Activated CD8-positive, alpha-beta T cell treated with anti-CD3 and anti-CD28 coated beads for 36 hours (primary cell): ENCODE data around the gene PDZD7. TPM values are rescaled to one million over a fixed set of nuclear protein-coding genes. Genes with fewer than 3 reads are reported as not detected.

Experiments used
- ATAC-seq: fragments of 200-7000 bp; cut with Tn5 transposase; one replicate; pipeline ENCODE4 v1.10.0; 2021; ENCODE audit warnings: mild to moderate bottlenecking, moderate library complexity
- CTCF ChIA-PET: fragments of 350-600 bp; sonication (Branson Sonifier 250); formaldehyde crosslinking; loops from one replicate; lab custom pipeline; 2021; ENCODE audit warnings: antibody characterized with exemption; lab: Charles Lee
- POLR2A ChIA-PET: fragments of 350-600 bp; sonication (Branson Sonifier 250); formaldehyde crosslinking; loops from one replicate; lab custom pipeline; 2021; ENCODE audit warnings: antibody characterized with exemption; lab: Charles Lee
- DNase-seq: peaks from one replicate; pipeline ENCODE4 v3.0.0-alpha.2; 2020
- H3K27ac Mint-ChIP-seq: one replicate; pipeline ENCODE4 v1.8.0; 2021; ENCODE audit warnings: mild to moderate bottlenecking, mixed read lengths
- H3K27me3 Mint-ChIP-seq: one replicate; pipeline ENCODE4 v1.8.0; 2021; ENCODE audit warnings: mixed read lengths
- H3K36me3 Mint-ChIP-seq: one replicate; pipeline ENCODE4 v1.8.0; 2021; ENCODE audit warnings: low read depth, mixed read lengths
- H3K4me1 Mint-ChIP-seq: one replicate; pipeline ENCODE4 v1.8.0; 2021; ENCODE audit warnings: low read depth, mixed read lengths
- H3K4me3 Mint-ChIP-seq: one replicate; pipeline ENCODE4 v1.8.0; 2021; ENCODE audit warnings: mild to moderate bottlenecking, moderate library complexity, mixed read lengths
- H3K9me3 Mint-ChIP-seq: one replicate; pipeline ENCODE4 v1.8.0; 2021; ENCODE audit warnings: mixed read lengths
- intact Hi-C: fragments of 100-400 bp; cut with micrococcal nuclease; formaldehyde crosslinking; loops from one replicate; pipeline ENCODE4 v1.10.0; 2022
- total RNA-seq, 2 experiments: library from RNA; stranded (reverse); gene quantifications; one replicate each; pipeline ENCODE4 v1.2.3, GENCODE V29; 2021
- TF ChIP-seq, protein P1 (sequence below): fragments of 200-600 bp; IDR thresholded peaks from one replicate; pipeline ENCODE4 v1.8.0; 2022; ENCODE audit warnings: antibody characterized with exemption, mild to moderate bottlenecking

PDZD7 gene
- total RNA-seq, 2 experiments from 2014 or later, result 0.25 to 0.65 TPM

DNA sequence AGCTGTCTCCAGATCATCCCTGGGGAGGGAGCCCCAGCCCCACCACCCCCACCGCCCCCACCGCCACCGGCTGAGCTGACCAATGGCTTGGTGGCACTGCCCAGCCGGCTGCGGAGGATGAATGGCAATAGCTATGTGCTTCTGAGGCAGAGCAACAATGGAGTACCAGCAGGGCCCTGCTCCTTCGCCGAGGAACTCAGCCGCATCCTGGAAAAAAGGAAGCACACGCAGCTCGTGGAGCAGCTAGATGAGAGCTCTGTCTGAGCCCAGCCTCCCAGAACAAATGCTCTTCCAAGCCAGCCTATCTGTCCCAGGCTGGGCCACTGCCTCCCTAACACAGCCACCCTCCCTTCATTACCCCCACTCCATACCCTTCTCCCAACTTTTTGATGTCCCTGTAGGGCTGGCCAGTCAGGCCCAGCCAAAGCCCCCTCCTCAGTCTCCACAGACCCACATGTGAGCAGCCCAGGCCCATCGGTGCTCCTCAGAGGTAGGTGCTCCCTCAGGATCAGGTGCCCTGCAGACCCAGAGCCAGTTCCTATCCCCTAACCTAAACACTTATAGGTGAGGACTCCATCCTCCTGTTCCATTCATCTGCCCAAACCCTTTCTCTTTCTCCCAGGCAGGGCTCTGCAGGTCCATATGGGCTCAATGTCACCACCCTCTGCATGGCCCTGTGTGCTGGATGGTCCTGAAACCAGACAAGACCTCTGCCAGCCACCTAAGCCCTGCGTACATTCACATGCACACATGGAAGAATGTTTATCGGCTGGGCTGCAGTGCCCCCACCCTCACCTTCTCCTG lies 46.9 kb downstream of the PDZD7 start:
- H3K4me1 Mint-ChIP-seq, result peaks cover 23% of the 10 kb centered on the region
- TF ChIP-seq, protein P1, sequence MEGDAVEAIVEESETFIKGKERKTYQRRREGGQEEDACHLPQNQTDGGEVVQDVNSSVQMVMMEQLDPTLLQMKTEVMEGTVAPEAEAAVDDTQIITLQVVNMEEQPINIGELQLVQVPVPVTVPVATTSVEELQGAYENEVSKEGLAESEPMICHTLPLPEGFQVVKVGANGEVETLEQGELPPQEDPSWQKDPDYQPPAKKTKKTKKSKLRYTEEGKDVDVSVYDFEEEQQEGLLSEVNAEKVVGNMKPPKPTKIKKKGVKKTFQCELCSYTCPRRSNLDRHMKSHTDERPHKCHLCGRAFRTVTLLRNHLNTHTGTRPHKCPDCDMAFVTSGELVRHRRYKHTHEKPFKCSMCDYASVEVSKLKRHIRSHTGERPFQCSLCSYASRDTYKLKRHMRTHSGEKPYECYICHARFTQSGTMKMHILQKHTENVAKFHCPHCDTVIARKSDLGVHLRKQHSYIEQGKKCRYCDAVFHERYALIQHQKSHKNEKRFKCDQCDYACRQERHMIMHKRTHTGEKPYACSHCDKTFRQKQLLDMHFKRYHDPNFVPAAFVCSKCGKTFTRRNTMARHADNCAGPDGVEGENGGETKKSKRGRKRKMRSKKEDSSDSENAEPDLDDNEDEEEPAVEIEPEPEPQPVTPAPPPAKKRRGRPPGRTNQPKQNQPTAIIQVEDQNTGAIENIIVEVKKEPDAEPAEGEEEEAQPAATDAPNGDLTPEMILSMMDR, result no peak
- DNase-seq (no peak), ATAC-seq (no peak)
- no peak overlapping the region for H3K4me3 Mint-ChIP-seq
- no peaks in the 10 kb centered on the region for H3K27me3 Mint-ChIP-seq
- ChIA-PET POLR2A (no interaction called here), CTCF (interaction anchor here (6.6 kb wide), 1 partner anchor 13 kb away, joined by 50 read pairs; no protein-coding TSS in a partner anchor)
- peaks cover 10% of the 10 kb centered on the region for H3K36me3 Mint-ChIP-seq
- no peak overlapping the region for H3K27ac Mint-ChIP-seq
- H3K9me3 Mint-ChIP-seq, result no peaks in the 10 kb centered on the region
- intact Hi-C loops, result no loop called here

DNA sequence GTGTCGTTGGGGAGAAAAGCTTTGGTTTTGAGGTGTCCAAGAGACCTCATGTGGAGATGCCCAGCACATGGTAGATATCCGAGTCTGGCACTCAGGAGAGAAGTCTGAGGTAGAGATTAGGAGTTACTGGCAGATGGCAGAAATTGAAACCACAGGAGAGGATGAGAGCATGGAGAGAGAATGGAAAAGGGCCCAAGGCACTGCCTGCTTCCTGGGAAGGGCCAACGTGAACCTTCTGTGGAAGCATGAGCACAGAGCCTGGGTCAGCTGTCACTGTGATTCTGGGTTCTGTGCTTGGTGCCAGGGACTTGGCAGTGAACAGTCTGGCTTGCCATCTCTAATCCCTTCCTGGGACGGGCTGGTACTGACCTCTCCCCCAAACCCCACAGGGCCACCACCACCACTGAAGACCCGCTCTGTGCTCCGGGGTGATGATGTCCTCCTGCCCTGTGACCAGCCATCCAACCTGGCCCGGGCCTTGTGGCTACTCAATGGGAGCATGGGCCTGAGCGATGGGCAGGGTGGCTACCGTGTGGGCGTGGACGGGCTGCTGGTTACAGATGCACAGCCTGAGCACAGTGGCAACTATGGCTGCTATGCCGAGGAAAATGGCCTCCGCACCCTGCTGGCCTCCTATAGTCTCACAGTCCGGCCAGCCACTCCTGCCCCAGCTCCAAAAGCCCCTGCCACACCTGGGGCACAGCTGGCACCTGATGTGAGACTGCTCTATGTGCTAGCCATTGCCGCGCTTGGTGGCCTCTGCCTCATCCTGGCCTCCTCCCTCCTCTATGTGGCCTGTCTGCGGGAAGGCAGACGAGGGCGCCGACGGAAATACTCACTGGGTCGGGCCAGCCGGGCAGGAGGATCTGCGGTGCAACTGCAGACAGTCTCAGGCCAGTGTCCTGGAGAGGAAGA lies 47.8 kb downstream of the PDZD7 start:
- TF ChIP-seq, protein P1, result no peak
- CTCF ChIA-PET, result interaction anchor here (1.8 to 6.6 kb wide), 2 partner anchors 14 to 31 kb away, joined by 5 to 50 read pairs; no protein-coding TSS in a partner anchor
- Mint-ChIP-seq H3K4me3 (no peak overlapping the region), H3K27ac (no peak overlapping the region), H3K36me3 (peaks cover 9% of the 10 kb centered on the region), H3K27me3 (no peaks in the 10 kb centered on the region), H3K9me3 (no peaks in the 10 kb centered on the region), H3K4me1 (peaks cover 16% of the 10 kb centered on the region)
- ATAC-seq (no peak), DNase-seq (no peak)
- POLR2A ChIA-PET, result no interaction called here
- intact Hi-C loops, result no loop called here

DNA sequence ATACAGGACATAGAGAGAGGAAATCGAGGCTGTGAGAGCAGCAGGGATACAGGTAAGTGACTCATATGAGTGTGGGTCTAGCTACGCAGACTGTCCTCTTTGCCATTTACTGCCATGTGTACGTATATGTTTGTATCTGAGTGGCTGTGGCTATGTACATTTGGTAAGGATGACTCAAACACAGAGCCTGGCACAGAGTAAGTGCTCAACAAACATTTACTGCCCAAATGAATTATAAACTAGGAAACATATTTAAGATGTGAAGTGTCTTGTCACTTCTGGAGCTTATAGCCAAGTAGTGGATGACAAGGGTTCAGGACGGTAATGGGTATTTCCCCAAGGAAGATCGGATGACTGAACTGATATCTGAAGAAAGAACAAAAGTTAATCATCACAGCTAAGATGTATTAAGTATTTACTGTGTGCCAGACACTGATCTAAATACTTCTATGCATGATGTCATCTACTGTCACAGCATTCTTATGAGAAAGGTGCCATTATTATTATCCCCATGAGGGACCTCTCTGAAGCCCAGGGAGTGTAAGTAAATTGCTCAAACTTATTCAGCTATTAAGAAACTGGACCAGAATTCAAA lies 49.7 kb downstream of the PDZD7 start:
- POLR2A ChIA-PET, result interaction anchor here (0.9 kb wide), 1 partner anchor 10 kb away, joined by 3 read pairs; no protein-coding TSS in a partner anchor
- Mint-ChIP-seq H3K36me3 (peaks cover 2% of the 10 kb centered on the region), H3K9me3 (no peaks in the 10 kb centered on the region), H3K27ac (no peak overlapping the region), H3K4me1 (peaks cover 8% of the 10 kb centered on the region), H3K4me3 (no peak overlapping the region), H3K27me3 (no peaks in the 10 kb centered on the region)
- CTCF ChIA-PET, result interaction anchor here (1.0 to 1.8 kb wide), 3 partner anchors 33 to 69 kb away, joined by 3 to 5 read pairs (median 4); no protein-coding TSS in a partner anchor
- TF ChIP-seq, protein P1, result no peak
- ATAC-seq, result no peak
- intact Hi-C loops, result no loop called here
- DNase-seq, result no peak

DNA sequence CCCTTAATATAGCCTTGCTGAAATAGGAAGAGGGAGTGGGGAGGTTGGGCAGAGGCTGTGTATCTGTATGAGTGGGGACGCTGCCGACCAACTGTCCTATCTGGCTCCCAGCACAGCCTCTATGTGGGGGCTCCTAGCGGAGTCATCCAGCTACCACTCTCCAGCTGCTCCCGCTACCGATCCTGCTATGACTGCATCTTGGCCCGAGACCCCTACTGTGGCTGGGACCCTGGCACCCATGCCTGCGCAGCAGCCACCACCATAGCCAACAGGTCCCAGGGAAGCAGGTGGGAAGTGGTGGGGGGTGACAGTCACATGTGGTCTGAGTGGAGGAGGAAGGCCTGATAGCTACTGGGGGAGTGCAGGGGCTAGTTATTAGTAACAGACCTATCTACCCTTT lies 50.2 kb downstream of the PDZD7 start:
- H3K36me3 Mint-ChIP-seq, result peaks cover 2% of the 10 kb centered on the region
- ChIA-PET CTCF (interaction anchor here (1.0 kb wide), 2 partner anchors 34 to 69 kb away, joined by 3 to 4 read pairs; no protein-coding TSS in a partner anchor), POLR2A (interaction anchor here (0.9 kb wide), 1 partner anchor 10 kb away, joined by 3 read pairs; no protein-coding TSS in a partner anchor)
- H3K9me3 Mint-ChIP-seq, result no peaks in the 10 kb centered on the region
- TF ChIP-seq, protein P1, result no peak
- intact Hi-C loops, result no loop called here
- H3K27me3 Mint-ChIP-seq, result no peaks in the 10 kb centered on the region
- no peak overlapping the region for H3K27ac Mint-ChIP-seq
- ATAC-seq (no peak), DNase-seq (no peak)
- H3K4me3 Mint-ChIP-seq, result no peak overlapping the region
- peaks cover 3% of the 10 kb centered on the region for H3K4me1 Mint-ChIP-seq
